Breast epithelium (tissue), 4 donors: ENCODE data around the gene CACNA1B. TPM values are rescaled to one million over a fixed set of nuclear protein-coding genes. Genes with fewer than 3 reads are reported as not detected.

Experiments
- DNase-seq, 2 donors: peaks; one replicate each; pipeline ENCODE4 v3.0.0-alpha.2; 2019; ENCODE audit warnings: low spot score in 2 of 2
- H3K27ac ChIP-seq, 2 donors: fragments of 200-600 bp; sonication (generic) in 1 of 2; one replicate each; pipeline ENCODE4 v1.5.1; 2016 to 2019; ENCODE audit warnings: mild to moderate bottlenecking in 1 of 2
- H3K27me3 ChIP-seq, 2 donors: fragments of 200-600 bp; sonication (generic) in 1 of 2; one replicate each; pipeline versions ENCODE4 v1.5.1 to v1.6.0; 2017 to 2019; ENCODE audit warnings: control low read depth in 1 of 2, mild to moderate bottlenecking in 1 of 2
- H3K36me3 ChIP-seq: fragments of 200-600 bp; one replicate; pipeline ENCODE4 v1.5.1; 2019
- H3K4me1 ChIP-seq, 2 donors: fragments of 200-600 bp; sonication (generic); one replicate each; pipeline ENCODE4 v1.5.1; 2016 to 2019; ENCODE audit warnings: control low read depth in 1 of 2
- H3K4me3 ChIP-seq, 3 donors: fragments of 200-600 bp; sonication (generic); 1 replicate in 2 of 3; 2 replicates in 1 of 3; pipeline ENCODE4 v1.5.1; 2016 to 2019; ENCODE audit warnings: mild to moderate bottlenecking in 3 of 3, moderate library complexity in 2 of 3
- H3K9me3 ChIP-seq, 2 donors: fragments of 200-600 bp; sonication (generic) in 1 of 2; one replicate each; pipeline ENCODE4 v1.5.1; 2016 to 2019; ENCODE audit warnings: control low read depth in 1 of 2
- POLR2A ChIP-seq: fragments of 450-650 bp; IDR thresholded peaks from one replicate; pipeline ENCODE4 v1.6.1; 2016; ENCODE audit warnings: antibody characterized with exemption, mild to moderate bottlenecking, moderate library complexity
- POLR2AphosphoS5 ChIP-seq, 3 donors: sonication (generic); formaldehyde crosslinking; IDR thresholded peaks; one replicate each; pipeline ENCODE4 v1.6.1; 2017; ENCODE audit warnings: antibody characterized with exemption in 3 of 3
- intact Hi-C: fragments of 100-400 bp; cut with DNase I; formaldehyde crosslinking; loops from one replicate; pipeline ENCODE4 v1.15.1; 2023; ENCODE audit warnings: low total_unique reads
- total RNA-seq, 3 donors: library from RNA; depleted of rRNA; stranded (reverse); fragments of >200 nt; gene quantifications; one replicate each; pipeline ENCODE4 v1.1.0, GENCODE V29; 2016
- TF ChIP-seq, protein P1 (sequence below), 3 donors: fragments of 450-650 bp; IDR thresholded peaks; one replicate each; pipeline ENCODE4 v1.5.1; 2016 to 2017; ENCODE audit warnings: antibody characterized with exemption in 3 of 3, mild to moderate bottlenecking in 3 of 3, moderate library complexity in 3 of 3

Gene CACNA1B
- total RNA-seq, 3 donors from 2014 or later, result under 0.01 TPM; not detected in 2

DNA sequence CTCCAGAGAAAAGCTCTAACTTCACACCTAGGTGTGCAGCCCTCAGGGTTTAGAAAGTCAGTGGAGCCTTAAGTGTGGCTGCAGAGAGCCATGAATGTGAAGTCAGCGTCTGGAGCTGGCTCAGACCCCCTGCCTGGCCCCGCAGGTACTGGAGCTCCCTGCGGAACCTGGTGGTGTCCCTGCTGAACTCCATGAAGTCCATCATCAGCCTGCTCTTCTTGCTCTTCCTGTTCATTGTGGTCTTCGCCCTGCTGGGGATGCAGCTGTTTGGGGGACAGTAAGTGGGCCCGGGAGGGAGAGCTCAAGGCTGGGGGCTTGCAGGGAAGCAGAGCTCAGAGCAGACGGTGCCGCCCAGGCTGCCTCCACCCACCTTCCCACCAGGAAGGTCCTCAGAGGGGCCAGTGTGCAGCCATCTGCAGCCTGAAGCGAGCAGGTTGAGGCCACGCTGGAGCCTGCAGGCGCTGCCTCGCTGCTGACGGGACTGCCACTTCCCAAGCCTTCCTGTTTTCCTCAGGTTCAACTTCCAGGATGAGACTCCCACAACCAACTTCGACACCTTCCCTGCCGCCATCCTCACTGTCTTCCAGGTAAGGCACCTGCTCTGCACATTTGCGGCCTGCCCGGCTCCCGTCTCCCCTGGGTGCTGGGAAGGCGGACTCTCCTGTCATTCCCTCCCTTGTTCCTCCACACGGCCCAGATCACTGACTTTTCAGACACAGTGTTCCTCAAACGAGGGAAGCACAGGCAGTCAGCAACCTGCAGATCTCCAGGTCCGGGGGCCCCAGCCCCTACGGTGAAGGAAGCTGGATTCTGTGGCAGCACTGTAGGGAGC, 108.9 kb downstream of the CACNA1B start:
- H3K4me3 ChIP-seq, result no peak overlapping the region
- TF ChIP-seq POLR2AphosphoS5 (IDR thresholded peaks at IDR 0.05) (no peak), POLR2A (no peak)
- TF ChIP-seq, protein P1, sequence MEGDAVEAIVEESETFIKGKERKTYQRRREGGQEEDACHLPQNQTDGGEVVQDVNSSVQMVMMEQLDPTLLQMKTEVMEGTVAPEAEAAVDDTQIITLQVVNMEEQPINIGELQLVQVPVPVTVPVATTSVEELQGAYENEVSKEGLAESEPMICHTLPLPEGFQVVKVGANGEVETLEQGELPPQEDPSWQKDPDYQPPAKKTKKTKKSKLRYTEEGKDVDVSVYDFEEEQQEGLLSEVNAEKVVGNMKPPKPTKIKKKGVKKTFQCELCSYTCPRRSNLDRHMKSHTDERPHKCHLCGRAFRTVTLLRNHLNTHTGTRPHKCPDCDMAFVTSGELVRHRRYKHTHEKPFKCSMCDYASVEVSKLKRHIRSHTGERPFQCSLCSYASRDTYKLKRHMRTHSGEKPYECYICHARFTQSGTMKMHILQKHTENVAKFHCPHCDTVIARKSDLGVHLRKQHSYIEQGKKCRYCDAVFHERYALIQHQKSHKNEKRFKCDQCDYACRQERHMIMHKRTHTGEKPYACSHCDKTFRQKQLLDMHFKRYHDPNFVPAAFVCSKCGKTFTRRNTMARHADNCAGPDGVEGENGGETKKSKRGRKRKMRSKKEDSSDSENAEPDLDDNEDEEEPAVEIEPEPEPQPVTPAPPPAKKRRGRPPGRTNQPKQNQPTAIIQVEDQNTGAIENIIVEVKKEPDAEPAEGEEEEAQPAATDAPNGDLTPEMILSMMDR (IDR thresholded peaks at IDR 0.05), result no peak
- H3K27me3 ChIP-seq, result peaks cover 0 to 21% of the 10 kb centered on the region in 2 donors
- H3K4me1 ChIP-seq, result no peaks in the 10 kb centered on the region
- H3K36me3 ChIP-seq, result no peaks in the 10 kb centered on the region
- intact Hi-C loops, result no loop called here
- H3K27ac ChIP-seq, result no peak overlapping the region
- DNase-seq, result no peak
- H3K9me3 ChIP-seq, result no peaks in the 10 kb centered on the region

DNA sequence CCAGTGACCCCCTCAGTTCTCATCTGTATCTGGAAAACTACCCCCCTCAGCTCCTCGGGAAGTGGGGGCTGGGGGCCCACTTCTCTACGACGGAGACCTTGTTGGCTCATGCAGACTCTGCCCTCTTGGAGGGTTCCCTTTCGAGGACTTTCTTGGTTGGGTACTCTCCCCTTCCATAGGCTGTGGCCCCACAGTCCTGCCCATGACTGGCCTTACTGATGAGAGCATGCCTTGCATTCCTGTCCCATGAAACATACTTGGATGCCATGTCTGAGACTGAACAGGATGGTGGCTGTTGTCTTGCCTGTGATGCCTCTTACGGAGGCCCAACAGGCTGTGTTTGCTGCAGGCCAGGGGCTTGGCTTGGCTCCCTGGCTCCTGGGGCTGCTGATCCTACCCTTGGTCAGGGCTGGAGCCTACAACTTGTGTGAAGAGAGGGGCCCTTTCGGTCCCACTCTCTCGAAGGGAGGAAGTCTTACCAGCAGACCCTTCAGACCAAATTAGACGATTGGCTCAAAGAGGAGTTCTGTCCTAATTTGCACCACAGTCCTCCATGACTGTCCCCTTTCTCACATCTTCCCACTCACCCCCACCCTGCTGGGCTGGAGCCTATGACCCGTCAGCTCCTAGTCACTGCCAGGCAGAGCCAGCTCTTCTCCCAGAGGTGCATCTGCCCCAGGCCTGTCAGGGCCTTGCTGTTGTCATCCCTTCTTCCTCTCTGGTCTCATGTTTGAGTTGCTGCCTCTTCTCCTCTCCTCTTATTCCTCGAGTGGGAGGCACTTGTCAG, 109.9 kb downstream of the CACNA1B start:
- intact Hi-C loops, result no loop called here
- H3K27me3 ChIP-seq, result peaks cover 0 to 21% of the 10 kb centered on the region in 2 donors
- no peak overlapping the region for H3K4me3 ChIP-seq
- no peaks in the 10 kb centered on the region for H3K4me1 ChIP-seq
- no peaks in the 10 kb centered on the region for H3K9me3 ChIP-seq
- no peak for DNase-seq
- no peak for TF ChIP-seq POLR2A
- no peak overlapping the region for H3K27ac ChIP-seq
- H3K36me3 ChIP-seq, result no peaks in the 10 kb centered on the region

DNA sequence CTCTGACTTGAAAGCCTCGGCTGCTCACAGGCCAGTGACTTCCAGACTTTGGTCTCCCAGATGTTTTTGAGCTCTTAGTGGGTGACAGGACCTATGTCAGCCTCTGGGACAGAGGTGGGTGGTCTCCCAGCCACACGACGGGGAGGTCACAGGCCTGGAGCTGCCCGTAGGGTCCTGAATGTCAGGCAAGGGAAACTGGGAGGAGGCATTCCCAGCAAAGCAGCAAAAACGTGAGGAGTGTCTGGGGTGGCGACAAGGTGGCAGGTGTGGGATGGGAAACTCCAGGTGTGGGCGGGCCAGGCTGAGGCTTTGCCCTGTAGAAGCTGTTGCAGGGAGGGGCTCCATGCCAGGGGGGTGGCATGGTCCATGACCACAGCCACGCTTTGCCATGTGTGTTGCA, 110.5 kb downstream of the CACNA1B start:
- no peaks in the 10 kb centered on the region for H3K36me3 ChIP-seq
- TF ChIP-seq POLR2AphosphoS5 (IDR thresholded peaks at IDR 0.05), result no peak
- TF ChIP-seq, protein P1 (IDR thresholded peaks at IDR 0.05), result no peak
- TF ChIP-seq POLR2A, result no peak
- no peaks in the 10 kb centered on the region for H3K4me1 ChIP-seq
- no peak overlapping the region for H3K27ac ChIP-seq
- H3K4me3 ChIP-seq, result no peak overlapping the region
- no peak for DNase-seq
- no peaks in the 10 kb centered on the region for H3K9me3 ChIP-seq
- intact Hi-C loops, result no loop called here
- H3K27me3 ChIP-seq, result peaks cover 0 to 21% of the 10 kb centered on the region in 2 donors

DNA sequence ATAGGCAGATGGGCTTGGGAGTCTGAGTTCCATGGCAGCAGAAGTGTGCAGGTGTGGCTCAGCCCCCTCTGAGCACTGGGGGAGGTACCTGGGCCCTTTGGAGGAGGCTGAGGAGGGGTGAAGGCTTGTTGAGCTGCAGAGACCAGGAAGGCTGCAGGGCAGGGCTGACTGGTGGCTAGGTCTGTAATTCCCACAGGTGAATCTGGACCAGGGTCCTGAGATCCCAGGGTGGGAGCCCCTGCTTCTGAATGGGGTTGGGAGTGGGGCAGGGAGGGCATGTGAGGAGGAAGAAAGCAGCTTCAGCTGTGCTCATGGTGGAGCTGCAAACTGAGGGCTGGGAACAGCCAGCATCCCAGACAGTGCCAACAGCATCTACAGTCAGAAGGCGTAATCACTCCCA, 111.1 kb downstream of the CACNA1B start:
- DNase-seq, result no peak
- TF ChIP-seq, protein P1 (IDR thresholded peaks at IDR 0.05), result no peak
- TF ChIP-seq POLR2AphosphoS5 (IDR thresholded peaks at IDR 0.05) (no peak), POLR2A (no peak)
- peaks cover 0 to 21% of the 10 kb centered on the region in 2 donors for H3K27me3 ChIP-seq
- H3K27ac ChIP-seq, result no peak overlapping the region
- no peaks in the 10 kb centered on the region for H3K9me3 ChIP-seq
- no peaks in the 10 kb centered on the region for H3K4me1 ChIP-seq
- intact Hi-C loops, result no loop called here
- no peaks in the 10 kb centered on the region for H3K36me3 ChIP-seq
- no peak overlapping the region for H3K4me3 ChIP-seq

DNA sequence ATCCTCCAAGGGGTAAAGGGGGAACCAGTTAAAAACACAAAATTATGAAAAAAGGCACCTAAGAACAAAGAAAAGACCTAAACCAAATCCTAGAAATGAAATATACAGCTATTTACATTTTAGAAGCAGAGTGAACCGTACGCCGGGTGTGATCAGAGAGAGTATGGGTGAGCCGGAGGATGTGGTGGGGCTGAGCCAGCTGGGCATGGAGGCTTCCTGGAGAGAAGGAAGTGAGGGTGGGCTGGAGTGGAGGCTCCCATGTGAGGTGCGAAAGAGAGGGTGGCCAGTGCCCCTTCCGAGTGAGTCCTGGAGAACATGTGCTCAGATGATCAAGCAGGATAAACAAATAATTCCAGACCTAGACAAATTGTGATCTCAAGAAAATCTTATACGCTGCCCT, 111.6 kb downstream of the CACNA1B start:
- intact Hi-C loops, result no loop called here
- DNase-seq, result no peak
- Histone ChIP-seq H3K4me3 (no peak overlapping the region), H3K27ac (no peak overlapping the region), H3K36me3 (no peaks in the 10 kb centered on the region), H3K27me3 (peaks cover 0 to 18% of the 10 kb centered on the region in 2 donors), H3K9me3 (no peaks in the 10 kb centered on the region), H3K4me1 (no peaks in the 10 kb centered on the region)
- TF ChIP-seq, protein P1 (IDR thresholded peaks at IDR 0.05), result no peak
- TF ChIP-seq POLR2A (no peak), POLR2AphosphoS5 (IDR thresholded peaks at IDR 0.05) (no peak)
